ENCODE data around the gene NUDT16L1.

NUDT16L1 gene

GRCh38 chr16:4678596-4678995 lies 14.8 kb upstream of the NUDT16L1 start:
- no peak overlapping the region for H3K4me3 ChIP-seq (ENCODE audit: low read length)
- H4K20me1 ChIP-seq (ENCODE audit: insufficient read depth, low read length), result no peaks in the 10 kb centered on the region
- no peak overlapping the region for H3K9ac ChIP-seq (ENCODE audit: low read length)
- no peak for DNase-seq
- no peaks in the 10 kb centered on the region for H3K36me3 ChIP-seq (replicated peaks; ENCODE audit: insufficient read depth, low read length)
- no peaks in the 10 kb centered on the region for H3K9me3 ChIP-seq (replicated peaks; ENCODE audit: insufficient read depth, low read length)
- no peak overlapping the region for H3K4me2 ChIP-seq (ENCODE audit: low read depth, low read length)
- H3F3A ChIP-seq (ENCODE audit: insufficient read depth, low read length), result no peaks in the 10 kb centered on the region
- H3K27me3 ChIP-seq (replicated peaks; ENCODE audit: insufficient read depth, low read length), result no peaks in the 10 kb centered on the region
- H3K4me1 ChIP-seq (ENCODE audit: low read length), result no peaks in the 10 kb centered on the region
- no peak overlapping the region for H3K27ac ChIP-seq (ENCODE audit: low read length)
- no peaks in the 10 kb centered on the region for H3K79me2 ChIP-seq (ENCODE audit: low read length)
- TF ChIP-seq CTCF (IDR thresholded peaks at IDR 0.05; ENCODE audit: low read length) (no peak), EZH2 (optimal IDR thresholded peaks at IDR 0.05; ENCODE audit: low read depth, low read length) (no peak), EZH2phosphoT487 (IDR thresholded peaks at IDR 0.05; ENCODE audit: low read length) (no peak)
- H3K9me2 ChIP-seq (replicated peaks; ENCODE audit: insufficient read depth, low read length), result no peaks in the 10 kb centered on the region
- no peak overlapping the region for H2AFZ ChIP-seq (ENCODE audit: low read length)

- TF ChIP-seq EZH2 (optimal IDR thresholded peaks at IDR 0.05; ENCODE audit: low read depth, low read length), result no peak
- no peak for TF ChIP-seq CTCF (IDR thresholded peaks at IDR 0.05; ENCODE audit: low read length)
- TF ChIP-seq EZH2phosphoT487 (IDR thresholded peaks at IDR 0.05; ENCODE audit: low read length), result no peak
- Histone ChIP-seq H3F3A (ENCODE audit: insufficient read depth, low read length) (no peaks in the 10 kb centered on the region), H3K27me3 (replicated peaks; ENCODE audit: insufficient read depth, low read length) (no peaks in the 10 kb centered on the region), H4K20me1 (ENCODE audit: insufficient read depth, low read length) (no peaks in the 10 kb centered on the region), H3K9me3 (replicated peaks; ENCODE audit: insufficient read depth, low read length) (no peaks in the 10 kb centered on the region), H3K4me1 (ENCODE audit: low read length) (no peaks in the 10 kb centered on the region), H2AFZ (ENCODE audit: low read length) (no peak overlapping the region), H3K4me2 (ENCODE audit: low read depth, low read length) (no peak overlapping the region), H3K36me3 (replicated peaks; ENCODE audit: insufficient read depth, low read length) (no peaks in the 10 kb centered on the region), H3K79me2 (ENCODE audit: low read length) (no peaks in the 10 kb centered on the region), H3K9me2 (replicated peaks; ENCODE audit: insufficient read depth, low read length) (no peaks in the 10 kb centered on the region), H3K9ac (ENCODE audit: low read length) (no peak overlapping the region), H3K4me3 (ENCODE audit: low read length) (no peak overlapping the region), H3K27ac (ENCODE audit: low read length) (no peak overlapping the region)
- DNase-seq, result no peak
These were observed 14.1 kb upstream of the NUDT16L1 start for GRCh38 chr16:4679156-4679849.

- no peaks in the 10 kb centered on the region for H3K36me3 ChIP-seq (replicated peaks; ENCODE audit: insufficient read depth, low read length)
- no peak overlapping the region for H3K4me3 ChIP-seq (ENCODE audit: low read length)
- no peak for DNase-seq
- H2AFZ ChIP-seq (ENCODE audit: low read length), result no peak overlapping the region
- H3K9ac ChIP-seq (ENCODE audit: low read length), result no peak overlapping the region
- no peaks in the 10 kb centered on the region for H4K20me1 ChIP-seq (ENCODE audit: insufficient read depth, low read length)
- no peaks in the 10 kb centered on the region for H3K9me3 ChIP-seq (replicated peaks; ENCODE audit: insufficient read depth, low read length)
- no peak overlapping the region for H3K27ac ChIP-seq (ENCODE audit: low read length)
- H3K79me2 ChIP-seq (ENCODE audit: low read length), result no peaks in the 10 kb centered on the region
- no peak overlapping the region for H3K4me2 ChIP-seq (ENCODE audit: low read depth, low read length)
- H3F3A ChIP-seq (ENCODE audit: insufficient read depth, low read length), result no peaks in the 10 kb centered on the region
- no peaks in the 10 kb centered on the region for H3K4me1 ChIP-seq (ENCODE audit: low read length)
- no peaks in the 10 kb centered on the region for H3K27me3 ChIP-seq (replicated peaks; ENCODE audit: insufficient read depth, low read length)
- no peak for TF ChIP-seq EZH2phosphoT487 (IDR thresholded peaks at IDR 0.05; ENCODE audit: low read length)
- TF ChIP-seq CTCF (IDR thresholded peaks at IDR 0.05; ENCODE audit: low read length), result no peak
- no peak for TF ChIP-seq EZH2 (optimal IDR thresholded peaks at IDR 0.05; ENCODE audit: low read depth, low read length)
- H3K9me2 ChIP-seq (replicated peaks; ENCODE audit: insufficient read depth, low read length), result no peaks in the 10 kb centered on the region
These were observed 13.3 kb upstream of the NUDT16L1 start for GRCh38 chr16:4679850-4680636.
